CD14-positive monocyte (primary cell): Measurements from ENCODE around the gene DEFB110. TPM values are rescaled to one million over a fixed set of nuclear protein-coding genes. Genes with fewer than 3 reads are reported as not detected.

ENCODE experiments used
- DNase-seq, 3 donors: peaks; one replicate each; pipeline ENCODE4 v3.0.0-alpha.2; 2011 to 2022
- H2AFZ ChIP-seq: 2 replicates; pipeline ENCODE4 v1.6.0; 2012; ENCODE audit warnings: mild to moderate bottlenecking, low read depth, low read length, inconsistent platforms; ENCODE audit not compliant: insufficient read depth, poor library complexity, severe bottlenecking
- H3K27ac ChIP-seq, 2 donors: 1 replicate in 1 of 2; 2 replicates in 1 of 2; pipeline ENCODE4 v1.5.1; 2012 to 2013; ENCODE audit warnings: low read length in 2 of 2, control low read depth in 1 of 2, inconsistent platforms in 1 of 2, low read depth in 1 of 2, mild to moderate bottlenecking in 1 of 2
- H3K27me3 ChIP-seq, 2 donors: one replicate each; pipeline versions ENCODE4 v1.6.0 to v1.6.1; 2011 to 2013; ENCODE audit warnings: low read length in 2 of 2; ENCODE audit not compliant: control insufficient read depth in 2 of 2, insufficient read depth in 2 of 2
- H3K36me3 ChIP-seq, 2 donors: replicated peaks in 1 of 2; 1 replicate in 1 of 2; 2 replicates in 1 of 2; pipeline versions ENCODE4 v1.5.1 to v1.6.1; 2012 to 2013; ENCODE audit warnings: low read length in 2 of 2, control low read depth in 1 of 2, inconsistent platforms in 1 of 2, mild to moderate bottlenecking in 1 of 2; ENCODE audit not compliant: insufficient read depth in 2 of 2, control insufficient read depth in 1 of 2
- H3K4me1 ChIP-seq, 2 donors: 1 replicate in 1 of 2; 2 replicates in 1 of 2; pipeline versions ENCODE4 v1.5.1 to v1.6.1; 2012 to 2013; ENCODE audit warnings: low read length in 2 of 2, control low read depth in 1 of 2, inconsistent platforms in 1 of 2, mild to moderate bottlenecking in 1 of 2, moderate library complexity in 1 of 2; ENCODE audit not compliant: insufficient read depth in 2 of 2, control insufficient read depth in 1 of 2
- H3K4me2 ChIP-seq: replicated peaks from 2 replicates; pipeline ENCODE3; 2012; ENCODE audit warnings: low read length, moderate library complexity, mild to moderate bottlenecking; ENCODE audit not compliant: poor library complexity, severe bottlenecking; ENCODE audit errors: extremely low read depth
- H3K4me3 ChIP-seq, 3 experiments: fragments of 200-600 bp in 1 of 3; sonication (generic) in 1 of 3; replicated peaks in 1 of 3; 1 replicate in 2 of 3; 2 replicates in 1 of 3; pipeline ENCODE4 v1.5.1; 2011 to 2013; ENCODE audit warnings: low read length in 3 of 3, mild to moderate bottlenecking in 3 of 3, control low read depth in 2 of 3, low read depth in 2 of 3, inconsistent platforms in 1 of 3, moderate library complexity in 1 of 3
- H3K79me2 ChIP-seq: 2 replicates; pipeline ENCODE4 v1.6.0; 2012; ENCODE audit warnings: mild to moderate bottlenecking, control low read depth, inconsistent platforms, low read length, moderate library complexity; ENCODE audit not compliant: insufficient read depth
- H3K9ac ChIP-seq: 2 replicates; pipeline ENCODE4 v1.6.0; 2017; ENCODE audit warnings: low read length, mild to moderate bottlenecking; ENCODE audit not compliant: insufficient read depth, poor library complexity, severe bottlenecking
- H3K9me3 ChIP-seq, 2 donors: replicated peaks in 1 of 2; 1 replicate in 1 of 2; 2 replicates in 1 of 2; pipeline versions ENCODE4 v1.5.1 to v1.6.1; 2012 to 2013; ENCODE audit warnings: low read length in 2 of 2, control low read depth in 1 of 2; ENCODE audit not compliant: control insufficient read depth in 1 of 2, insufficient read depth in 1 of 2
- H4K20me1 ChIP-seq: 2 replicates; pipeline ENCODE4 v1.6.0; 2012; ENCODE audit warnings: mild to moderate bottlenecking, low read length, control low read depth, moderate library complexity; ENCODE audit not compliant: insufficient read depth
- H3K27ac Mint-ChIP-seq, 7 donors: one replicate each; pipeline ENCODE4 v1.8.0; 2020; ENCODE audit warnings: mild to moderate bottlenecking in 7 of 7, mixed read lengths in 7 of 7, moderate library complexity in 6 of 7, inconsistent platforms in 2 of 7
- H3K27me3 Mint-ChIP-seq, 3 donors: one replicate each; pipeline ENCODE4 v1.8.0; 2021 to 2022; ENCODE audit warnings: low read depth in 3 of 3, mild to moderate bottlenecking in 3 of 3, mixed read lengths in 3 of 3, moderate library complexity in 3 of 3, inconsistent platforms in 1 of 3
- H3K36me3 Mint-ChIP-seq, 2 donors: one replicate each; pipeline ENCODE4 v1.8.0; 2020; ENCODE audit warnings: mixed read lengths in 2 of 2, inconsistent platforms in 1 of 2, mild to moderate bottlenecking in 1 of 2
- H3K4me1 Mint-ChIP-seq: one replicate; pipeline ENCODE4 v1.8.0; 2020; ENCODE audit warnings: mild to moderate bottlenecking, mixed read lengths
- H3K4me3 Mint-ChIP-seq, 2 donors: one replicate each; pipeline ENCODE4 v1.8.0; 2020; ENCODE audit warnings: mild to moderate bottlenecking in 2 of 2, mixed read lengths in 2 of 2, moderate library complexity in 1 of 2
- H3K9me3 Mint-ChIP-seq, 7 donors: one replicate each; pipeline ENCODE4 v1.8.0; 2020 to 2022; ENCODE audit warnings: mixed read lengths in 7 of 7, mild to moderate bottlenecking in 6 of 7, moderate library complexity in 6 of 7, inconsistent platforms in 2 of 7
- CTCF ChIP-seq: fragments of 200-600 bp; IDR thresholded peaks from one replicate; pipeline ENCODE4 v1.8.0; 2022; ENCODE audit warnings: antibody characterized with exemption, mild to moderate bottlenecking
- whole genome bisulfite sequencing: methylation state at CpG from one replicate; pipeline ENCODE4 v1.1.5; 2013; ENCODE audit warnings: missing lambda C conversion rate; ENCODE audit not compliant: insufficient coverage; 5-methylcytosine and 5-hydroxymethylcytosine counted together
- intact Hi-C, 2 donors: fragments of 100-400 bp; cut with micrococcal nuclease; formaldehyde crosslinking; loops; one replicate each; pipeline versions ENCODE4 v1.15.0 to v1.15.1; 2023
- polyA plus RNA-seq, 3 donors: library from polyadenylated mRNA; depleted of rRNA in 1 of 3; unstranded in 2 of 3; stranded (reverse) in 1 of 3; fragments of 300-500 nt in 2 of 3; fragments of >200 nt in 1 of 3; fragmentation: Illumina TruSeq in 2 of 3; gene quantifications; 1 replicate in 2 of 3; 2 replicates in 1 of 3; pipeline ENCODE4 v1.2.3, GENCODE V29; 2012 to 2021

Gene DEFB110
- polyA plus RNA-seq, 3 donors = not detected

DNA sequence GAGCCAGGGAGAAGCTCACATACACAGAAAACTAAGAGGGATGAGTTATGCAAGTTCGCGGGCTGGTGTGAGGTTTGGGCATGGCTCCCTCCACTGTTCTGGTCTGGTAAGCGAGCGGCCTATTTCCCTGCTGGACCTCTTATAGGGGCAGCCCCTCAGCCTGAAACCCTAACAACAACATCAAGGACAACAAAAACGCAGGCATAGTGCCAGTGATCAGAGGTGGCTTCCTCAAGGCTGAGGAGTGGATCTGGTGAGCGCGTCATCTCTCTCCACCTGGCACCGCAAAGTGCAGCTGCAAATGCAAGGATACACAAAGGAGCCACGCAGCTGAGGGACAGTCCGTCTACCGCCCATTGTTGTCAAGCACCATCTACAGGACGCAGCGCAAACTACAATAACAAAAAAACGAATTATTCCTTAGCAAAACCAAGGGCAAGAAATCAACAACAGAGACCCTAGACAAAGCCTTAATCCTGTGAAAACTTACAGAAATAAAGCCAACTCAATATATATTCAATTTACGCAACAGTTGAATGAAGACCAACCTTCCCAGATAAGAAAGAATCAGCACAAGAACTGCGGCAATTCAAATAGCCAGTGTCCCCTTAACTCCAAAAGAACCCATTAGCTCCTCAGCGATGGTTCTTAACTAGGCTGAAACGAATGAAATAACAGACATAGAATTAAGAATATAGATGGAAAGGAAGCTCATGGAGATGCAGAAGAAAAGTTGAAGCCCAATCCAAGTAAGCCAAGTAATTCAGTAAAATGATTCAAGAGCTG, 9.2 kb upstream of the DEFB110 start:
- no peak overlapping the region for H3K4me3 ChIP-seq
- H3K27ac Mint-ChIP-seq = no peak overlapping the region
- no peaks in the 10 kb centered on the region for H3K27me3 ChIP-seq
- no peaks in the 10 kb centered on the region for H4K20me1 ChIP-seq
- no peaks in the 10 kb centered on the region for H3K36me3 Mint-ChIP-seq
- H3K79me2 ChIP-seq = no peaks in the 10 kb centered on the region
- H3K4me1 ChIP-seq = no peaks in the 10 kb centered on the region
- intact Hi-C loops = no loop called here
- no peaks in the 10 kb centered on the region for H3K9me3 ChIP-seq
- peaks cover 0 to 5% (median under 1%) of the 10 kb centered on the region in 7 donors for H3K9me3 Mint-ChIP-seq
- H3K9ac ChIP-seq = no peak overlapping the region
- peaks cover 0 to 2% (median 1%) of the 10 kb centered on the region in 3 donors for H3K27me3 Mint-ChIP-seq
- no peaks in the 10 kb centered on the region for H3K4me1 Mint-ChIP-seq
- no peak for DNase-seq
- WGBS = 37% methylated on average over 15 of the region's 18 CpGs
- H3K4me2 ChIP-seq = no peak overlapping the region
- H3K4me3 Mint-ChIP-seq = no peak overlapping the region
- no peak for TF ChIP-seq CTCF
- no peak overlapping the region for H2AFZ ChIP-seq
- no peak overlapping the region for H3K27ac ChIP-seq
- H3K36me3 ChIP-seq = no peaks in the 10 kb centered on the region

DNA sequence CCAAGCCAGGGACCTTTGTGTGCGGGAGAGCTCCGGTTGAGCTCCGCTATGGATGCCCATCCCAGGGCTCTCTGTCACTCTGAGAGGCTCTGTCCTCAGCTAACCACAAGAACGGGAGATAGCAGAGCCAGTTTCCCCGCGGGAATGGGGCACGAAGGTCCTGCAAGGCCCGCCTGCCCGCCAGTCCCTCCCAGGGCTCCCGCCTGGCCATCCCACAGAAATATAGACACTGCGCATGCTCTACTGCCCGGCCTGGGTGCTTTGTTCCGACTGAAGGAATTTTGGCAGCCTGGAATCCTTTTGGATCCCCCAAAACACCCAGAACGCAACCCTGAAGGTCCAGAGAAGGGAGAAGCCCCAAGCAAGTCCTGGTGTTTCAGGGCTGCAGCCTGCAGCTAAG, 8.6 kb upstream of the DEFB110 start:
- H4K20me1 ChIP-seq = no peaks in the 10 kb centered on the region
- no peak overlapping the region for H3K27ac ChIP-seq
- no peaks in the 10 kb centered on the region for H3K9me3 ChIP-seq
- Mint-ChIP-seq H3K9me3 (peaks cover 0 to 5% (median 1%) of the 10 kb centered on the region in 7 donors), H3K36me3 (no peaks in the 10 kb centered on the region), H3K4me3 (no peak overlapping the region), H3K27ac (no peak overlapping the region), H3K27me3 (peaks cover 0 to 2% (median 1%) of the 10 kb centered on the region in 3 donors), H3K4me1 (no peaks in the 10 kb centered on the region)
- H2AFZ ChIP-seq = no peak overlapping the region
- H3K36me3 ChIP-seq = no peaks in the 10 kb centered on the region
- no peaks in the 10 kb centered on the region for H3K4me1 ChIP-seq
- no peaks in the 10 kb centered on the region for H3K79me2 ChIP-seq
- H3K27me3 ChIP-seq = no peaks in the 10 kb centered on the region
- WGBS = 90% methylated on average over 13 of the region's 14 CpGs
- intact Hi-C loops = no loop called here
- H3K4me2 ChIP-seq = no peak overlapping the region
- no peak overlapping the region for H3K9ac ChIP-seq
- TF ChIP-seq CTCF = no peak
- no peak for DNase-seq
- no peak overlapping the region for H3K4me3 ChIP-seq
